SHP77 treated with DMSO at 0.1 percent for 48 hours (cell line): Measurements from ENCODE around the gene EIF4G3.
"Not testable (repeated sequence)": the region's sequence is repeated elsewhere in the genome, so short reads cannot be mapped to it uniquely, and the experiment has no call there.

Source experiments
- DNase-seq: peaks from one replicate; lab custom pipeline; 2025; lab: John Stamatoyannopoulos, UW

EIF4G3 gene

GRCh38 chr1:20947409-20947808 lies 229.3 kb downstream of the EIF4G3 start:
- DNase-seq, result no peak

DNA sequence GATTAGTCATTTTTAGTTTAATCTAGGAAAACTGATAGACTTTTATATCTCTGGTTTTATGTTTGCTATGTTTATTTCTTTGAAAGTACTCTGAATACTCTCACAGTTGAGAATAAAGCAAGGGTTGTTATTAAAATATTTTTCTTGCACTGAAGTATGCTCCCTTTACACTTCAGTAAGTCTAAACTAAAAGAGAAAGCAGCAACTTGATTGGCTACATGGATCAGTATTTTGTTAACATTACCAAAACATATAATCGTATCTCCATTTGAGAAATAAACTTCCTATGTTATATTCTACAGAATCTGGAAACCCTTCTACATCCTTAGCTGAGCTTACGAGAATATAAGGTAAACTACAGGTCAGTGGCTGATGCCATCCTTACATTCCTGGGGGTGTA lies 240.1 kb downstream of the EIF4G3 start:
- no peak for DNase-seq

DNA sequence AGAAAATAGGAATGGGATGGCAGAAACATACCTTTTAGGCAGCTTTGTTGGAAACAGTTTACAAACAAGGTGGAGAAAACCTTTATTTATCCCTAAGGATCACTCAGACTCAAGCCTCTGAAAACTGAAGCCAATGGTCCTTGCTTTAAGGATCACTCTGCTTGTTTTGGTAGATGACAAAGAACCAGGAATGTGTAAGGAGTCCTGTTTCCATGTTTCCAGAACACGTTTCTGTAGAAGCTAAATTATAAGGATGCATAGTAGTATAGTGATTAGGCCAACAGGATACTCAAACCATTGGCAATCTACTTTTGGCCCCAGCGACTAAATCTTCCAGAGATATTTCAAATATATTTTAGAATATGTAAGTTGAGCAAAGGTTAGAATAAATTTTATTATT lies 240.5 kb downstream of the EIF4G3 start:
- DNase-seq, result no peak

GRCh38 chr1:20935717-20936116 lies 241.0 kb downstream of the EIF4G3 start:
- no peak for DNase-seq

GRCh38 chr1:20932437-20932977 lies 244.2 kb downstream of the EIF4G3 start:
- DNase-seq, result no peak

- no peak for DNase-seq
These were observed 244.7 kb downstream of the EIF4G3 start for GRCh38 chr1:20931930-20932436.

DNA sequence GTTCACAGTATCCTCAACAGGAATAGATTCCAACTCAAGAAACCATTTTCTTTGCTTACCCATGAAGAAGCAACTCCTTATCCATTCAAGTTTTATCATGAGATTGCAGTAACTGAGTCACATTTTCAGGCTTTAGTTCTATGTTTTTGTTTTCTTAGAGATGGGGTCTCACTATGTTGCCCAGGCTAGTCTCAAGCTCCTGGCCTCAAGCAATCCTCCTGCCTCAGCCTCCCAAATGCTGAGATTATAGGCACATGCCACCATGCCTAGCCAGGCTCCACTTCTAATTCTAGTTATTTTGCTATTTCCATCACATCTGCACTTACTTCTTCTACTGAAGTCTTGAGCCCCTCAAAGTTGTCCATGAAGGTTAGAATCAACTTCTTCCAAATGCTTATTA lies 246.3 kb downstream of the EIF4G3 start:
- no peak for DNase-seq

- no peak for DNase-seq
These were observed 248.6 kb downstream of the EIF4G3 start for GRCh38 chr1:20928146-20928545.

DNA sequence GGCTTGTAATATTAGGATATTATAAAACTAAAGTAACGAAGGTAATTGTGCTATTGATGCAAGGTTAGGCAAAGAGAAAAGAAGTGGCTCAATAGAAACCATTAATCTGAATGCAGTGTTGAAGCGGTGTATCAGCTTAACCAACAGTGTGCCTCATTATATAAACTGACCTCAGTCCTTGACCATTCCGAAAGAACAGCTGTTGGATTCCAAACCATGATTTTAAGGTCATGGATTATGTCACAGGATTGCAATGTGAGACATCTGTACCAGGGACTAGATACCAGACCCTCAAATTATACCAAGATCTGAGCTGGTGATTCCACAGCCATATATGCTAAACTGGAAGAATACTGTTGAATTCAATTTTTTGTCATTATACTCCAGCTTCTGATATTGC lies 255.4 kb downstream of the EIF4G3 start:
- no peak for DNase-seq

DNA sequence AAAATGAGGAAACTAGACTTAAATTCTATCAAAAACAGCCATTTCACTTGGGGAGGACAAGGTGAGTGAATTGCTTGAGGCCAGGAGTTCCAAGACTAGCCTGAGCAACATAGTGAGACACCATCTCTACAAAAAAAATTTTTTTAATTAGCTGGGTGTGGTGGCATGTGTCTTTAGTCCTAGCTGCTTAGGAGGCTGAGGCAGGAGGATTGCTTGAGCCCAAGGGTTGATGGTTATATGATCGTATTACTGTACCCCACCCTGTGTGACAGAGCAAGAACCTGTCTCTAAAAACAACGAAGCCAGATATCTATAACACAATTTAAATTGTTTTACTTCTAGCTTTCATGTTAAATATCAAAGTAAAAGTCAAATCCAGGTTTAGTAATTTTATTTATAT lies 263.5 kb downstream of the EIF4G3 start:
- DNase-seq, result no peak

- DNase-seq, result not testable (repeated sequence)
These were observed 269.2 kb downstream of the EIF4G3 start for GRCh38 chr1:20907526-20907925.

DNA sequence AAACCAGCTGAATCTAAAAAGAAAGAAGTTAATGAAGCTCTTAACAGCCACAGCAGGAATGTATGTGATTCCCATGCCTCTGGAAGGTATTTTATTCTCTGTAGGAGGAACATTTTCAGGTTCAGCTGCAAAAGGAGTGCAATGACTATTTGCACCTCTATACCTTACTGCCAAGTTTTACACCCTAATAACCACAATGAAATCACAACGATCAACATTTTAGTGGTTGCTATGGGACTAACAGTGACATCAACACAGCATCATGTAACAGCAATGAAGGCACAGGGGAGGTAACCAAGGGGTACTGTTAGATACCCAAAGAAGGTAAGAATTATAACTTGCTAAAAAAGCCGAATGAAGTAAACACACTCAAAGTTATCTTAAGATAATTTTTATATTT lies 273.3 kb downstream of the EIF4G3 start:
- no peak for DNase-seq

DNA sequence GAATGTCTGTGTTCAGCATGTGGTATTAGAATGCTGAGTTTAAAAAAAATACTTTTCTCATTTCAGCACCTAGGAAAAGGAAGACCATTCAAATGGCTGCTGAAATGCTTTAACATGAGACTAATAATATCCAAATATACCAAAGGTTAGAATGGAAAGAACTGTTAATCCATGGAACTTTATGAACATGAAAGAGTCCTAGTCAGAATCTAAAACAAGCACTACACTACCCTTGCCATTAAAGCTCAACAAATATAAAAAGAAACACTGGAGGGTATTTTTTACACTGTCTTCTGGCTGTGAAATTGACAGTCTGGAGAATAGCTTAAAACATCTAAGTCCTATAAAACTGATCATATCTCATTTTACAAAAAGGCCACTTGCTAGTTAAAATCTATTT lies 276.6 kb downstream of the EIF4G3 start:
- DNase-seq, result no peak

GRCh38 chr1:20899154-20899972 lies 277.3 kb downstream of the EIF4G3 start:
- DNase-seq, result no peak

GRCh38 chr1:20896826-20897225 lies 279.9 kb downstream of the EIF4G3 start:
- DNase-seq, result peak; percentile 28

- no peak for DNase-seq
These were observed 282.8 kb downstream of the EIF4G3 start for GRCh38 chr1:20893931-20894330.

- DNase-seq, result no peak
These were observed 285.6 kb downstream of the EIF4G3 start for GRCh38 chr1:20891091-20891490.

- DNase-seq, result no peak
These were observed 289.5 kb downstream of the EIF4G3 start for GRCh38 chr1:20887246-20887645.

GRCh38 chr1:20885121-20885520 lies 291.6 kb downstream of the EIF4G3 start:
- DNase-seq, result no peak

DNA sequence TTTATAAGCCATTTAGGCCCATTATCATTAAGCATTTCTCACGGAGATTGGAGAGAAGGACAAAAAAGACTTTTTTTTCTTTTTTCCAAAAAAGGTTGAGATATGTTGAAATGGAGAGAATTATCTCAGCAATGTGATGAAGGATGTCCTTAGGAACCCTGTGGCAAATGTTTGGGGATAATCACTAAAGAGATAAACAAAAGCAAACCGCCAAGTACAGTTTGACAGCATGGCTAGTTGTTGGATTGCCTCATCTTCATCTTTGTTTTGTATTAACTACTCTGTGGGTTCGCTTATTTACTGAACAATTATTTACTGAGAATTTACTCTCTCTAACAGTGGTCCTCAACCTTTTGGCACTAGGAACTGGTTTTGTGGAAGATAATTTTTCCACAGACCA lies 292.2 kb downstream of the EIF4G3 start:
- no peak for DNase-seq

DNA sequence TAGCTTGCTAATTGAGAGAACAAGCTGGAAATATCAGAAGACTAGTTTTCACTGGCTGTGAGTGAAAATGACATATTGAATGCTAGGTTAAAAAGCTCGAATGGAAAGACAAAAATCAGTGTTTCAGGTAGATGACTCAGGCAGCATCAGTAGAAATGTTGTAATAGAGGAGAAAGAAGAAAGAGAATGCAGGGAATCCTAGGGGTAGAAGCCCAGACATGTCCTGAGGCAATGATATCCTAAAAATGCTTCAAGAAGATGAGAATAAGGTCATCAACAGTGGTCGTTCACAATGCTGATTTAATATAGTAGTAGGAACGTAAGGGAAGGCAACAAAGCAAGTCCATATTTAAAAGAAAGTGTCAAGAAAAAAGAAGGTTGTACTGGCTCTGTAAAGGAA lies 292.9 kb downstream of the EIF4G3 start:
- no peak for DNase-seq

DNA sequence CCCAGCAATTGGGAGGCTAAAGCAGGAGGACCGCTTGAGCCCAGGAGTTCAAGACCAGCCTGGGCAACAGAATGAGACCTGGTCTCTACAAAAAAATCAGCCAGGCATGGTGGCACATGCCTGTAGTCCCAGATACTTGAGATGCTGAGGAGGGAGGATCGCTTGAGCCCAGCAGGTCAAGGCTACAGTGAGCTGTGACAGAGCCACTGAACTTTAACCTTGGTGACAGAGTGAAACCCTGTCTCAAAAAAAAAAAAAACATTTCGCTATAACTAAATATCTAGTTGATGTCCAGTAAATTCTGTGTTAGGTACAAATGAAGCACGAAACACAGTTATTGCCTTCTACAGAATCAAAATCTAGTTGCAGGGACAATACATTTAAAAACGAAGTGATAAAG lies 293.9 kb downstream of the EIF4G3 start:
- no peak for DNase-seq

DNA sequence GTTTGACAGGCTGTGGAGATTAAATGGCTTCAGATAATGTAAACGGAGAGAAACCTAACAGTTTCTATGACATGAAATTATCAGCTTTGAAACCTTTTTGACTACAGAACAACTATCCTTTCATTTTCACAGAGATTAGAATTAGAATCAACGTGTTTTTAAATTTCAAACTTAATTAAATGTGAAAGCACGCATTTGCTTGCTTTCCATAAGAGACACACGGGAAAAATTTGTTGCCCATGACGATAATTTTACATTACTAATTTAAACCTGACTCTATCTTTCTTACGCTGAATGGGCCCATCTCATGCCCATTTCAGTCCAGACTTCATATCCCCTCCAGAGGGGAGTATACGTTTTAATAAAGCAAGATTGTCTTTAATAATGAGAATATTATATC lies 297.9 kb downstream of the EIF4G3 start:
- DNase-seq, result no peak
